GM12865 (cell line): Measurements from ENCODE around the gene SHQ1.

Experiments used
- DNase-seq: peaks from one replicate; pipeline ENCODE4 v3.0.0; 2010; ENCODE audit warnings: low read depth
- H3K4me3 ChIP-seq: 2 replicates; pipeline ENCODE4 v1.5.1; 2011; ENCODE audit warnings: mild to moderate bottlenecking, low read depth, low read length, control low read depth
- TF ChIP-seq, protein P1 (sequence below): IDR thresholded peaks from 2 replicates; pipeline ENCODE4 v1.5.1; 2011; ENCODE audit warnings: low read length, control low read depth, low read depth, inconsistent platforms; ENCODE audit not compliant: insufficient read depth; ENCODE audit errors: missing control alignments

Gene SHQ1

DNA sequence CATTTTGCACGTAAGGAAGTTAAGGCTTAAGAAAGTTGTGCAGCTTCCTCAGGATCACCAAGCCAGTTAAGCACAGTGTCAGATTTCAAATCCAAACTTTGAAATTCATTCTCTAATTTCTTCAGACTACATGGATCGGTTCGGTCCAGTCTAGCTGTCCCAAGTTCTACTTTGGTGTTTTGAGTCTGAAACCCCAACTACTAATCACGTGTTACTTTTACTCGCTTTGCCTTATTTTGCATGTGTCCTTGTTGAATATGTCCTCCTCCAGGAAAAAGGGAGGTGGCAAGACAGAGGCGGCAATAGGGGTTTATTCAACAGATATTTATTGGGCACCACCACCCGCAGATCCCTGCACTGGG, 39.1 kb upstream of the SHQ1 start:
- DNase-seq = no peak
- peak overlapping the region; percentile 45 for H3K4me3 ChIP-seq
- TF ChIP-seq, protein P1, sequence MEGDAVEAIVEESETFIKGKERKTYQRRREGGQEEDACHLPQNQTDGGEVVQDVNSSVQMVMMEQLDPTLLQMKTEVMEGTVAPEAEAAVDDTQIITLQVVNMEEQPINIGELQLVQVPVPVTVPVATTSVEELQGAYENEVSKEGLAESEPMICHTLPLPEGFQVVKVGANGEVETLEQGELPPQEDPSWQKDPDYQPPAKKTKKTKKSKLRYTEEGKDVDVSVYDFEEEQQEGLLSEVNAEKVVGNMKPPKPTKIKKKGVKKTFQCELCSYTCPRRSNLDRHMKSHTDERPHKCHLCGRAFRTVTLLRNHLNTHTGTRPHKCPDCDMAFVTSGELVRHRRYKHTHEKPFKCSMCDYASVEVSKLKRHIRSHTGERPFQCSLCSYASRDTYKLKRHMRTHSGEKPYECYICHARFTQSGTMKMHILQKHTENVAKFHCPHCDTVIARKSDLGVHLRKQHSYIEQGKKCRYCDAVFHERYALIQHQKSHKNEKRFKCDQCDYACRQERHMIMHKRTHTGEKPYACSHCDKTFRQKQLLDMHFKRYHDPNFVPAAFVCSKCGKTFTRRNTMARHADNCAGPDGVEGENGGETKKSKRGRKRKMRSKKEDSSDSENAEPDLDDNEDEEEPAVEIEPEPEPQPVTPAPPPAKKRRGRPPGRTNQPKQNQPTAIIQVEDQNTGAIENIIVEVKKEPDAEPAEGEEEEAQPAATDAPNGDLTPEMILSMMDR = no peak

DNA sequence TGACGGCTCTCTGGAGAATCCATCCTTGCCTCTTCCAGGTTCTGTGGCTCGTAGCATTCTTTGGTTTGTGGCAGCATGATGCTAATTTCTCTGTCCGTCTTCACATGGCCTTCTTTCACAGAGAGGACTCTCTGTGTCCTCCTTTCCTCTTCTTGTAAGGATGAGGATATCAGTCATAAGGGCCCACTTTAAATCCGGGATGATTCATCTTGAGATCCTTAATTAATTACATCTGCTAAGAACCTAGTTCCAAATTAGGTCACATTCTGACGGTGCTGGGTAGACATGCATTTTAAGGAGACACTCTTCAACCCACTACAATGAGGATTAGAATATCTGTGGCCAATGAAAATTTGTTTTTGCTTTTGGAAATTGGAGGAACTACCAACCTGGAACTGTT, 23.9 kb upstream of the SHQ1 start:
- DNase-seq = peak; percentile 32
- TF ChIP-seq, protein P1 = no peak
- no peak overlapping the region for H3K4me3 ChIP-seq

DNA sequence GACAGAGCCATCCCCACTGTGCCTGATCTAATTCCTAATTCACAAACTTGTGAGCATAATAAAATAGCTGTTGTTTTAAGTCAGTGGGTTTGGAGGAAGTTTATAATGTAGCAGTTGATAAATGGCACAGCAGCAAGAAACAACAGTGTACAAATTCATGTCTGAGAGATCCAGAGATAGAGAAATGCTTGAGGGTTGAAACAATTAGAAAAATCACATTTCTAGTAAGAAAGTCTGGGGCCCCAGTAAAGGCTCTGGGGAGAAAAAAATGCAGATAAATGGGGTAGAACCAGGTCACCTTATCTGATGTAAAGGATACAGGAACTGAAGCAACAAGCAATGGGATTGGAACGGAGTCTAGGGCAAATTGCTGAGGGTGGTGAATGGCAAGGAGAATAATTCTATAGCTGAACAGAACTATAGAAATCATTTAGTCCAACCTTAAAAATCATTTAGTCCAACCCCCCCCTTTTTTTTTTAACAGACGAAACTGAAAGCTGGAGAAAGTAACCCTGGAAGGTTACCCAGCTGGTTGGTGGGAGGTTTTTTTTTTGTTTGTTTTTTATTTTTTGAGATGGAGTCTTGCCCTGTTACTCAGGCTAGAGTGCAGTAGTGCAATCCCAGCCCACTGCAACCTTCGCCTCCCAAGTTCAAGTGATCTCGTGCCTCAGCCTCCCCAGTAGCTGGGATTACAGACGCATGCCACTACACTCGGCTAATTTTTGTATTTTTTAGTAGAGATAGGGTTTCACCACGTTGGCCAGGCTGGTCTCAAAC, 14.3 kb upstream of the SHQ1 start:
- TF ChIP-seq, protein P1 = no peak
- H3K4me3 ChIP-seq = no peak overlapping the region
- no peak for DNase-seq

DNA sequence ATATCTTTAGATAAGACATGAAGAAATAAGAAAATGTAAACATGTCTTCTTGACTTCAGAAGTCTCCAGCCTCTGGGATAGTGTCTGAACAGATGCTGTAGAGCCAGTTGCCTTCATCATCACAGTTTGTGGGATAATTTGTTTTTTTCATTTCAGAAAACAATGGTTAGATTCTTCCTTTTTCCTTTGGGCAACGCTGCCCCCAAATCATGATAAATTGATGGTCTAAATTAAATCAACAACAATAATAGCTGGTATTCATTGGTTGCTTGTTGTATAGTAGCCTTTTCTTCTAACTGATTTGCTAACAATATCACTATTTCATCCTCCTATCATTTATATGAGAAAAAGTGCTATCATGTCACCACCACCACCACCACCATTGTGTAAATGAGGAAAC, 12.6 kb upstream of the SHQ1 start:
- TF ChIP-seq, protein P1 = no peak
- no peak for DNase-seq
- no peak overlapping the region for H3K4me3 ChIP-seq

DNA sequence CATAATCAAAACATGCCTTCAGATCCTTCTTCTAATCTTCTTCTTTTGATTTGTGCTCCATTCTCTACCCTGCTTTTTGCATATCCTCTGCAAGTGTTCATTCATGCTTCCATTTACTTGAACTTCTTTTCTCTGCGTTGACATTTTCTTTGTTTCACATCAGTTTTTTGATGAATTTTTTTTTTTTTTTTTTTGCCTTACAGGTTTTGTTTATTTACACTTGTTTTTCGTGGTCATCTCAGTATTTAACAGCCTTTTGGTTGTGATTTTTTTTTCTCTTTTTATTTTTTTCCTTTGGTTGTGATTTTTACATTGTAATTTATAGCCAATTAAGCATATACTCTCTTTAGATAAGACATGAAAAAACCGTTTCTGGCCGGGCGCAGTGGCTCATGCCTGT, 11.8 kb upstream of the SHQ1 start:
- no peak overlapping the region for H3K4me3 ChIP-seq
- TF ChIP-seq, protein P1 = no peak
- no peak for DNase-seq

DNA sequence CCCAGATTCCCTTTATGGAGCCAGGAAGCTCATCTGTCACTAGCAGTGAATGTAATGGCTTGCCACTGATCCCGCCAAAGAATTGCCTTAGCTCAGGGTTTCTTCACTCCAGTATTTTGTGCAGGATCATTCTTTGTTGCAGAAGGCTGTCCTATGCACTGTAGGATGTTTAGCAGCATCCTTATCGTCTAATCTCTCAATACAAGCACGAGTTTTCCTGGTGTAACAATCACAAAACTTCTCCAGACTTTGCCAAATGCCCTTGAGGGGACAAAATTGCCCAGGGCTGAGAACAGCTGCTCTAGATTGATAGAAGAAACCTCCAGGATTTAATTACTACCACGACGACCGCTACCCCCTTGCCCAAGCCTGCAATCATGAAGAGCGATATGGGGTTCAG, 6.8 kb upstream of the SHQ1 start:
- DNase-seq = no peak
- TF ChIP-seq, protein P1 = no peak
- no peak overlapping the region for H3K4me3 ChIP-seq

DNA sequence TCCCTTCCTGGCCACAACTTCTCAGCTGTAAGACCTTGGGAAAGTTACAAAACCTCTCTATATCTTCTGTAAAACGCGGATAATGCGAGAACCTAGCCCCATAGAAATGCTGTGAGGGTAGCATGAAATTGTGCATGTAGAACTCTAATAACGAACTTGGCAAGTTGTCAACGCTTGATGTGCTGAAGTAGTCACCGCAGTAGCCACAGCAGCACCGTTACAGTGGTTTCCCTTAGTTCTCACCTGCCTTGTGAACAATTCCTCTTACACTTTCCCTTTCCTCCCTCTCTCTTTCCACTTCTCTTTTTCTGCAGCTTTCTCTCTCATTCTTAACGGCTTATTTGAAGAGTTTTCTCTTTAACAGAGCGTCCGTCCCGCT, 447 bp upstream of the SHQ1 start:
- TF ChIP-seq, protein P1 = no peak
- peak overlapping the region; percentile 96 for H3K4me3 ChIP-seq
- DNase-seq = peak; percentile 88
